Right renal cortex interstitium (tissue), 3 donors: ENCODE data around the gene PSMD14. TPM values are rescaled to one million over a fixed set of nuclear protein-coding genes. Genes with fewer than 3 reads are reported as not detected.

ENCODE experiments used
- DNase-seq, 3 donors: peaks; one replicate each; pipeline ENCODE4 v3.0.0-alpha.2; 2013; ENCODE audit warnings: low read depth in 3 of 3, low spot score in 2 of 3
- polyA plus RNA-seq, 3 donors: library from polyadenylated mRNA; unstranded; fragments of 120-200 nt; gene quantifications; one replicate each; pipeline ENCODE4 v1.2.1, GENCODE V29; 2013; ENCODE audit not compliant: insufficient read length in 3 of 3

Gene PSMD14
- polyA plus RNA-seq, 3 donors = 61.0 to 64.4 (median 62.2) TPM

GRCh38 chr2:161417438-161418274, 109.4 kb downstream of the PSMD14 start:
- no peak for DNase-seq

GRCh38 chr2:161418275-161418714, 110.1 kb downstream of the PSMD14 start:
- no peak for DNase-seq

DNA sequence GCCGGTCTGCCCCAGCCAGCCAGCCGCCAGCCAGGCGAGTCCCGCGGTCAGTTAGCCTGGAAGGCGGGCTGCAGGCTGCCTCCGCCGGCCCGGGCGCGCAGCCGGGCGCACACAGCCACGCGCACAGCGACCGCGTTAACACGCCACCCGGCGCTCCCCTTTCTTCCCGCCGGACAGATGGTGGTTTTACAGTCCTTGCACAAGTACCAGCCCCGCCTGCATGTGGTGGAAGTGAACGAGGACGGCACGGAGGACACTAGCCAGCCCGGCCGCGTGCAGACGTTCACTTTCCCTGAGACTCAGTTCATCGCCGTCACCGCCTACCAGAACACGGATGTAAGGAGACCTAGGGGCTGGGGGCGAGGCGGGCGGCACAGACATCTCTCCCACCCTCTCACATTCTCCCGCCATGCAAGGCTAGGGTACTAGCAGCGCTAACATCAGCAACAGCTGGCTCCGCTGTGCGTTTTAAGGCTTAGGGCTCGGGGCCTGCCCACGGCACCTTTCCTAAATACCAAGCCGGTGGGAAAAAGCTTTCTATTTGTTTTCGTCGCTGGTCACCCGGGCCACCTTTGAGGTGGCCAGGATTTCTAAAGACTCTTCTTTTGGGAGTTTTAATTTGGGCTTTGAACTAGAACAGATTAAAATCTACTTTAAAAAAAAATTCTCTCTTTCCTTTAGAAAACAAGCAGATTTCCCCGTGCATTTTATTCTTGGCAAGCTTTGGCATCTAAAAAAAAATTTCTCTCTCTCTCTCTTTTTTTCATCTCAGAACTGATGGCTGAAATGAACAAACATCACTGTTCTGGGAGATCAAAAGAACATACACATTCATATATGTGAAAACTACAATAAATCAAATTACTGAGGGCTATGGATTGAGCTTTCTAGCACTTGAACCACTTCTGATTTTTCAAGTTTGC, 110.8 kb downstream of the PSMD14 start:
- DNase-seq = no peak

GRCh38 chr2:161419638-161420190, 111.5 kb downstream of the PSMD14 start:
- no peak for DNase-seq

DNA sequence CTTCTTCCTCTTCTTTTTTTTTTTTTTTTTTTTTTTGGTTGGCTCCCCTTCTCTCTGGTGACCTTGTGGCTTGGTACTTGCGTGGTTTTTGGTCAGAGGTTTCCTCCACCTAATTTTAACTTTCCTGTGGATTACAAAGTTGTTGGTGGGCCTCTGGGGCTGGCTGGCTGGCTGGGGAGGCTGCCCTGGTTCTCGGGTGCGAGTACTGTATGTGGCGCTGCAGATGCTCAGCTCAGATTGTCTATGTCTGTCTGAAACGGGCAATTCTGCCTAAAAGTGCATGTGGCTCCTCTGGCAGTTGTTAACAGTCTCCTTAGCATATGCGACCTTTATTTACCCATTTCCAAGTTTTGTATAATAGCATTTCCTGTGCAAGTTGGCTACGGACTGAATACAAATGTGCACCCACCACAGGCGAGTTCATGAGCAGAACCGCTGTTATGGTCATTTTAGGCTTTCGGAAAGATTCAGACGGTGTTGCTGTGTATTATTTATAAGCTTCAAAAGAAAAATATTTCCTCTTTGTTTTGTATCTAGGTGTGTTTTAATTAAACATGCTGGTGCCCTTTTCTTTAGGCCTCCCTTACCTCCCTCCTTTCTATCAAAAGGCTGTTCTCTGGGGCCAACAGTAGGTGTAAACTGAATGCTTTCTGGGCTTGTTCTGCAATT, 112.3 kb downstream of the PSMD14 start:
- DNase-seq = no peak

GRCh38 chr2:161421686-161422085, 113.5 kb downstream of the PSMD14 start:
- DNase-seq = no peak

- no peak for DNase-seq
Measured at GRCh38 chr2:161422816-161423403, 114.7 kb downstream of the PSMD14 start.

GRCh38 chr2:161423421-161424393, 115.5 kb downstream of the PSMD14 start:
- no peak for DNase-seq

DNA sequence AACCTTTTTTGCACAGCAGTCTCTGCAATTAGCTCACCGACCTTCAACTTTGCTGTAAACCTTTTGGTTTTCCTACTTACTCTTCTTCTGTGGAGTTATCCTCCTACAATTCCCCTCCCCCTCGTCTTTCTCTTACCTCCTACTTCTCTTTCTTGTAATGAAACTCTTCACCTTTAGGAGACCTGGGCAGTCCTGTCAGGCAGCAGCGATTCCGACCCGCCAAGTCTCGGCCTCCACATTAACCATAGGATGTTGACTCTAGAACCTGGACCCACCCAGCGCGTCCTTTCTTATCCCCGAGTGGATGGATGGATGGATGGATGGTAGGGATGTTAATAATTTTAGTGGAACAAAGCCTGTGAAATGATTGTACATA, 116.2 kb downstream of the PSMD14 start:
- no peak for DNase-seq

GRCh38 chr2:161424891-161425727, 116.9 kb downstream of the PSMD14 start:
- DNase-seq = no peak

DNA sequence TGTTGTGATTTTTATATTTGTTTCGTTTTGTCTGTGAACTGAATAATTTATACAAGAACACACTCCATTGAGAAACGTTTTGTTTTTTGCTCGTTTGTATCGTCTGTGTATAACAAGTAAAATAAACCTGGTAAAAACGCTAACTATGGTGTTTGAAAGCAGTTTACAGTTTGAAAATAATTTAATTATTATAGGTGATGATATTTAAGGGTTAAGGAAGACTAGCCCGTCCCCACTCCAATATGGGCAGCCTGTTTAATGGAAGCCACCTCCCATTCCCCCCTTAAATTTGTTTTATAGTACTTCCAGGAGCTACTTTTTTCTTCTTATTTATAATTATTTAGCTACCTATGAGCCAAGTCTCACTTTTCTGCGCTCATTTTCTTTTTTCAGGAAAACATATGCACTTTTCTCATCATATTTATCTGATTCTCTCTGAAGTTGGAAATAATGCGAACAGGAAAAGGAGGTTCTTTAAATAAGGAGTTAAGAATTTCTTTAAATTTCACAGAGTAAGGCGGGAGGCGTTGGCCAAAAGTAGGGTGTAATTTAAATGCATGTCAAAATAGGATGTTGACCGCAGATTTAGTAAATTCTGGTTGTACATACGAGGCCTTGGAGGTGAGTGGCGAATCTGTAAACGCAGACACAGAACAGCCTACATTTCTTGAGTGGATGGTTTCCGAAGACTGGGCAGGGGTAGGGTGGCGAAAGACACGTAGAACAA, 117.7 kb downstream of the PSMD14 start:
- no peak for DNase-seq

GRCh38 chr2:161426455-161426921, 118.3 kb downstream of the PSMD14 start:
- no peak for DNase-seq

DNA sequence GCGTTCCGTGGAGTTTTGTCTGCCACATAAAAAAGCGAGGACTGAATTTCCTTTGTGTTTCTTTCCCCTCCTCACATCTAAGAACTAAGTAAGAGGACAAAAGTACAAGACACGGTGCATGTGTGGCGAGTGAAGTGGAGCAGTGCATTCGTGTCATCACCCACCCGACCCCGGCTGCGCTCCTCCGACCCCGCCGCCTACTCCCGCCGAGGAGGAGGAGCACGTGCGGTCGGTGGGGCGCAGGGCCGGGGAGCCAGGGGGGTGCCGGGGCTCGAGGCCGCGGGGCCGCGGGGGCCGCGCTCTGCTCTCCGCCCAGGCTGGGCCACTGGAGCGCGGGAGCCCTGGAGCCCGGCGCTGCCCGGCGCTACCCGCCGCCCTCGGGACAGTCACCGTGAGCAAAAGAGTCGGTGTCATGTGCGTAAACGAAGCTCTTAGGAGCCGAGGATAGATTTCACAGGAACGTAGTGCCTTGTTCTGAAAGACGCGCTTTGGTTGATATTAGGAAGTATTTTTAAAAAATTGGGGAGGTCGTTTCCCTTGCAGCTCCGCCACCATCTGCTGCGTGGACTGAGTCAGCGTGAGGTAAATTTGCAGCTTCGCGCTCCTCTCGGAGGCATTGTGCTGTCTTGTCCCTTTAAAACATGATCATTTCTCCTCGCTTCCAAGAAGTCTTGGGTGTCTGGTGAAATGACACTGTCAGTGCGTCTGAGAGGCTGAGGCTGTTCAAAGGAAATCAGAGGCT, 118.9 kb downstream of the PSMD14 start:
- DNase-seq = no peak

DNA sequence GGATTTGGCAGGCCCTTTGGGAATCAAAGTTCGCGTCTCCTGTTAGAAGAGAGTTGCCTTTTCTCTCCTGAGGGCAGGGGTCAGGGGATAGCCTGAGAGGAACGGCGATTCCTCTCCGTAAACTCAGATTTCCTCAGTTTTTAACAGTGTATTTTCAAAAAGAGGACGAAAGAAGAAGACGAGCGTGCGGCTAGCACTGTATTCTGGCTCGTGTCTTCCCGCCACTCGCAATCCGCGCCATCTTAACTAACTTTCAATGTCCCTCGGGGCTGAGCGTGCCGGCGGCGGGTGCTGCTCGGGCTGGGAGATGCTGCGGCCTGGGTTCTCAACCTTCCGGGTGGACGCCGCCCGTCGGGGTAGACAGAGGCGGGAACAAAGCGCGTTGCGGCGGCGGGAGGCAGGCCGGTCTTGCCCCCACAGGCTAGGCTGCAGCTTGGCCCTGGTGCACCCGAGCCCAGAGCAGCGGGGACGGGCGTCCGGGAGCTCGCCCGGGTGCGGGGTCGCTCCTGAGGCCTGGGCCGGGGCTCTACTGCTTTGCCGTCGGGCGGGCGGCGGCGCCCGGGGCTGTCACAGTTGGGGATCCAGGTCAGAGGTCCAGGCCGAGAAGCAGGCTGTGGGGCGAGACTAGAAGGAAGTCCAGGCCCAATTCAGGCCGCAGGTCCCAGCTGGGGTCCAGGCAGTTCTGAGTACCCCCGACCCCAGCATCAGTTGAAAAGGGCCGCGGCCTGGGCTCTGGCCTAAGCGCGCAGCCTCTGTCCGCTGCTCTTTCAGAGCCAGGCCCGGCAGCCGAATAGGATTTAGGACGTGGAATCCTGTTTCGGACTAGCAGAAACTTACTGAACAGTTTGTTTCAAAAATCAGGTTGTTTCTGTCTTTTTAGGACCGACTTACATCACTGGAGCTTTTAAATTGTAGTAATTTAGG, 119.7 kb downstream of the PSMD14 start:
- DNase-seq = no peak

DNA sequence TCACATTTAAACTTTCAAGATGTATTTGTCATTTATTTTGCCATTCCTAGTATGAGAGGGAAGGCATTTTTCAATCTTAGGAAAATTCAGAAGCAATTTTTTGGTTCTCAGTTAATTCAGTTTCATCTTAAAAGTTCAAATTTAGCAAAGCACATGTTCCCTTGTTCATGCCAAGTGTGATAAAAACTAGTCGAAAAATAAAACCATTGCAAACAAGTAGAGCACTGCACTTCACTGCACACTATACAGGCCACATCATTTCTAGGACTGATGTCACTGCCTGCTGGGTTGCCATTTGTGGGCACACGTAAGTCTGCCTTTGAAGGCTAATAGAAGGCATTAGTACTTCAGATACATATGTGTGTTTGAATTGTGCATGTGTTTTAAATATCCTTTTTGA, 122.2 kb downstream of the PSMD14 start:
- DNase-seq = no peak

DNA sequence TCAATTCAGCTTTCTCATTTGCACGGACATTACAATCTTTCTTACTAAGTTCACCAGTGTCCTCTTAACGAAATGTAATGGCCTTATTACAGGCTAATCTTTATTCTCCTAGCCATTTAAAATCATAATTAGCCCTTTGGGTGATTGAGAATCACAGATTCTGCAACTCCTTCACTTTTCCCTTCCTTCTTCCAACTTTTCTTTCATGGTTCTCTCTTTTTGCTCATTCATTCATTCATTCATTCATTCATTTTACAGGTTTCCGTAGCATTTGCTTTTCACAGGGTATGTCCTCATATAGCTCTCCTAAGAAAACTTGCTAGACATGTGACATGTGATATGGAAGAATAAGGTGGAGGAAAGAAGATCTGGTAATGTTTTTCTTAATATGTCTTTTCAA, 123.9 kb downstream of the PSMD14 start:
- no peak for DNase-seq
